ENCODE data around the gene ALOX12. TPM values are rescaled to one million over a fixed set of nuclear protein-coding genes. Genes with fewer than 3 reads are reported as not detected.

The ALOX12 gene
- total RNA-seq, 1 donor from 2014 or later: not detected

- intact Hi-C loops (cut with micrococcal nuclease): no loop called here
Observed at GRCh38 chr17:7001318-7001961, 5.6 kb downstream of the ALOX12 start.

- intact Hi-C loops (cut with micrococcal nuclease): no loop called here
Observed at GRCh38 chr17:7002288-7003047, 6.6 kb downstream of the ALOX12 start.

- intact Hi-C loops (cut with micrococcal nuclease): loop anchor here (1.0 kb wide), 1 partner anchor 90 kb away; no protein-coding TSS in a partner anchor
Observed at GRCh38 chr17:7003745-7004144, 7.9 kb downstream of the ALOX12 start.

- intact Hi-C loops (cut with micrococcal nuclease): loop anchor here (1.0 kb wide), 1 partner anchor 91 kb away; no protein-coding TSS in a partner anchor
Observed at GRCh38 chr17:7004398-7005253, 8.8 kb downstream of the ALOX12 start.

GRCh38 chr17:7005716-7006115 lies 9.9 kb downstream of the ALOX12 start:
- intact Hi-C loops (cut with micrococcal nuclease): no loop called here

- intact Hi-C loops (cut with micrococcal nuclease): no loop called here
Observed at GRCh38 chr17:7007143-7007542, 11.3 kb downstream of the ALOX12 start.

GRCh38 chr17:7010523-7010922 lies 14.7 kb downstream of the ALOX12 start:
- intact Hi-C loops (cut with micrococcal nuclease): loop anchor here (5.0 to 10.0 kb wide), 4 partner anchors 168 to 1526 kb away; partner anchors contain the start of genes DERL2, MIS12 and NLRP1

GRCh38 chr17:7011415-7011814 lies 15.6 kb downstream of the ALOX12 start:
- intact Hi-C loops (cut with micrococcal nuclease): loop anchor here (5.0 to 10.0 kb wide), 4 partner anchors 169 to 1527 kb away; partner anchors contain the start of genes DERL2, MIS12 and NLRP1

- intact Hi-C loops (cut with micrococcal nuclease): loop anchor here (5.0 to 10.0 kb wide), 4 partner anchors 170 to 1527 kb away; partner anchors contain the start of genes DERL2, MIS12 and NLRP1
Observed at GRCh38 chr17:7011942-7012254, 16.0 kb downstream of the ALOX12 start.

- intact Hi-C loops (cut with micrococcal nuclease): loop anchor here (1.0 to 10.0 kb wide), 8 partner anchors 8 to 1530 kb away; partner anchors contain the start of genes DERL2, KIAA0753, MIS12 and NLRP1
Observed at GRCh38 chr17:7014261-7014994, 18.6 kb downstream of the ALOX12 start.

- intact Hi-C loops (cut with micrococcal nuclease): loop anchor here (1.0 to 10.0 kb wide), 8 partner anchors 7 to 1530 kb away; partner anchors contain the start of genes DERL2, KIAA0753, MIS12 and NLRP1
Observed at GRCh38 chr17:7014995-7015958, 19.4 kb downstream of the ALOX12 start.

GRCh38 chr17:7016418-7016817 lies 20.6 kb downstream of the ALOX12 start:
- intact Hi-C loops (cut with micrococcal nuclease): loop anchor here (10.0 kb wide), 2 partner anchors 1432 to 1532 kb away; partner anchors contain the start of genes DERL2, MIS12 and NLRP1

- intact Hi-C loops (cut with micrococcal nuclease): loop anchor here (10.0 kb wide), 2 partner anchors 1432 to 1532 kb away; partner anchors contain the start of genes DERL2, MIS12 and NLRP1
Observed at GRCh38 chr17:7016886-7017826, 21.3 kb downstream of the ALOX12 start.

GRCh38 chr17:7017827-7018200 lies 22.0 kb downstream of the ALOX12 start:
- intact Hi-C loops (cut with micrococcal nuclease): loop anchor here (10.0 kb wide), 2 partner anchors 1433 to 1533 kb away; partner anchors contain the start of genes DERL2, MIS12 and NLRP1

GRCh38 chr17:7018331-7018964 lies 22.6 kb downstream of the ALOX12 start:
- intact Hi-C loops (cut with micrococcal nuclease): loop anchor here (10.0 kb wide), 2 partner anchors 1434 to 1534 kb away; partner anchors contain the start of genes DERL2, MIS12 and NLRP1

GRCh38 chr17:7019367-7019766 lies 23.5 kb downstream of the ALOX12 start:
- intact Hi-C loops (cut with micrococcal nuclease): loop anchor here (10.0 kb wide), 2 partner anchors 1435 to 1535 kb away; partner anchors contain the start of genes DERL2, MIS12 and NLRP1

GRCh38 chr17:7019839-7020519 lies 24.1 kb downstream of the ALOX12 start:
- intact Hi-C loops (cut with micrococcal nuclease): loop anchor here (5.0 to 10.0 kb wide), 3 partner anchors 108 to 1535 kb away; partner anchors contain the start of genes DERL2, MIS12 and NLRP1
